K562 (cell line): ENCODE results near the gene SIGMAR1.

Experiments
- CEBPB ChIP-seq: fragments of 450-650 bp; IDR thresholded peaks from 2 replicates; pipeline ENCODE4 v1.6.1; 2016; ENCODE audit warnings: missing genetic modification characterization, missing compliant biosample characterization
- HDAC1 ChIP-seq, 2 experiments: fragments of 450-650 bp; IDR thresholded peaks; 2 replicates each; pipeline ENCODE4 v1.6.1; 2016 to 2017; ENCODE audit warnings: inconsistent platforms in 1 of 2, mild to moderate bottlenecking in 1 of 2, moderate library complexity in 1 of 2
- IFI16 ChIP-seq: fragments of 250-450 bp; sonication (Bioruptor Pico); IDR thresholded peaks from 2 replicates; pipeline ENCODE4 v2.1.2; 2022; ENCODE audit warnings: mild to moderate bottlenecking, inconsistent platforms
- KDM1A ChIP-seq, 2 experiments: fragments of 450-650 bp; IDR thresholded peaks; 2 replicates each; pipeline ENCODE4 v1.6.1; 2016; ENCODE audit warnings: mild to moderate bottlenecking in 2 of 2
- L3MBTL2 ChIP-seq: fragments of 450-650 bp; IDR thresholded peaks from 2 replicates; pipeline ENCODE4 v1.6.1; 2016; ENCODE audit warnings: mild to moderate bottlenecking, moderate library complexity
- NFE2 ChIP-seq: IDR thresholded peaks from 2 replicates; pipeline ENCODE4 v1.6.1; 2014; ENCODE audit warnings: antibody characterized with exemption, low read depth
- ZC3H8 ChIP-seq: fragments of 450-650 bp; IDR thresholded peaks from 2 replicates; pipeline ENCODE4 v1.6.1; 2017
- ZNF57 ChIP-seq: fragments of 450-650 bp; formaldehyde crosslinking; IDR thresholded peaks from 2 replicates; pipeline ENCODE4 v1.4.0; 2020; ENCODE audit warnings: mild to moderate bottlenecking, moderate library complexity
- TF ChIP-seq, protein P1 (sequence below): fragments of 250-450 bp; sonication (Bioruptor Pico); IDR thresholded peaks from 2 replicates; pipeline ENCODE4 v1.8.0; 2021; ENCODE audit warnings: borderline replicate concordance, mild to moderate bottlenecking, moderate library complexity; ENCODE audit not compliant: poor library complexity, severe bottlenecking
- TF ChIP-seq, protein P2 (sequence below): sonication (generic); formaldehyde crosslinking; IDR thresholded peaks from 2 replicates; pipeline ENCODE4 v1.5.0; 2020; ENCODE audit warnings: missing genetic modification reagents

DNA sequence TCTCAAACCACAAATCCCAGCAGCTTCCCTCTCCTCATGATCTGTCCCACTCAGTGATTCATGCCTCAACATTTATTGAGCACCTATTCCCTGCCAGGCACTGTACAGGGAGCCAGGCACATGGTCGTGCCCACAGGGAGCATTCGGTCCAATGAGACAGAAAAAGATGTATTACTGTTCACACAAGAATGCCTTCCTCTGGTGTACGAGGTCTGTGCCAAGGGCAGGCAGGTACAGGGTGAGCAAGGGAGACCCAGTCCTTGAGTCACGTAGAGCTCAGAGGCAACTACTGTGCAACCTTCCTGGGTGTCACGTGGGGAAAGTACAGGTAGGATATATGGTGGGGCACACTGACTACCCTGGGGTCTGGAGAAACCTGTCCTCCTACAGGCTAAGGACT lies 52.6 kb downstream of the SIGMAR1 start:
- TF ChIP-seq, protein P1, sequence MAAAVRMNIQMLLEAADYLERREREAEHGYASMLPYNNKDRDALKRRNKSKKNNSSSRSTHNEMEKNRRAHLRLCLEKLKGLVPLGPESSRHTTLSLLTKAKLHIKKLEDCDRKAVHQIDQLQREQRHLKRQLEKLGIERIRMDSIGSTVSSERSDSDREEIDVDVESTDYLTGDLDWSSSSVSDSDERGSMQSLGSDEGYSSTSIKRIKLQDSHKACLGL (CRISPR knock-in tag): no peak
- TF ChIP-seq IFI16 (CRISPR knock-in tag): no peak
- TF ChIP-seq ZC3H8: no peak
- no peak for TF ChIP-seq NFE2
- no peak for TF ChIP-seq L3MBTL2
- no peak for TF ChIP-seq ZNF57 (CRISPR knock-in tag)
- TF ChIP-seq HDAC1 (IDR thresholded peaks at IDR 0.05): no peak
- TF ChIP-seq, protein P2, sequence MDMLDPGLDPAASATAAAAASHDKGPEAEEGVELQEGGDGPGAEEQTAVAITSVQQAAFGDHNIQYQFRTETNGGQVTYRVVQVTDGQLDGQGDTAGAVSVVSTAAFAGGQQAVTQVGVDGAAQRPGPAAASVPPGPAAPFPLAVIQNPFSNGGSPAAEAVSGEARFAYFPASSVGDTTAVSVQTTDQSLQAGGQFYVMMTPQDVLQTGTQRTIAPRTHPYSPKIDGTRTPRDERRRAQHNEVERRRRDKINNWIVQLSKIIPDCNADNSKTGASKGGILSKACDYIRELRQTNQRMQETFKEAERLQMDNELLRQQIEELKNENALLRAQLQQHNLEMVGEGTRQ (CRISPR knock-in tag): no peak
- no peak for TF ChIP-seq CEBPB (tag)
- no peak for TF ChIP-seq KDM1A (IDR thresholded peaks at IDR 0.05)
